DND-41 (cell line): ENCODE results near the gene GXYLT1.

ENCODE experiments used
- ATAC-seq: fragments of 200-7000 bp; cut with Tn5 transposase; 3 replicates; pipeline ENCODE4 v1.9.1; 2021; ENCODE audit warnings: low read depth; ENCODE audit not compliant: insufficient read depth
- DNase-seq: peaks from one replicate; pipeline ENCODE4 v3.0.0-alpha.2; 2020
- H2AFZ ChIP-seq: 2 replicates; pipeline ENCODE4 v1.6.0; 2012; ENCODE audit warnings: low read depth, low read length
- H3K27ac ChIP-seq: 2 replicates; pipeline ENCODE4 v1.5.1; 2012; ENCODE audit warnings: low read length, inconsistent platforms
- H3K27me3 ChIP-seq: fragments of 200-600 bp; sonication (generic); 2 replicates; pipeline ENCODE4 v1.6.0; 2012; ENCODE audit warnings: low read length, mild to moderate bottlenecking, inconsistent platforms; ENCODE audit not compliant: insufficient read depth, poor library complexity
- H3K36me3 ChIP-seq: 2 replicates; pipeline ENCODE4 v1.5.1; 2012; ENCODE audit warnings: low read length, inconsistent platforms; ENCODE audit not compliant: insufficient read depth
- H3K4me1 ChIP-seq: 2 replicates; pipeline ENCODE4 v1.5.1; 2012; ENCODE audit warnings: mild to moderate bottlenecking, low read length; ENCODE audit not compliant: insufficient read depth
- H3K4me2 ChIP-seq: 2 replicates; pipeline ENCODE4 v1.6.0; 2012; ENCODE audit warnings: mild to moderate bottlenecking, moderate library complexity, low read length, inconsistent platforms; ENCODE audit not compliant: insufficient read depth
- H3K4me3 ChIP-seq, 2 experiments: fragments of 200-600 bp in 1 of 2; shearing (Covaris generic) in 1 of 2; 2 replicates each; pipeline ENCODE4 v1.5.1; 2012 to 2016; ENCODE audit warnings: inconsistent platforms in 2 of 2, low read length in 2 of 2, mild to moderate bottlenecking in 2 of 2, low read depth in 1 of 2, moderate library complexity in 1 of 2
- H3K79me2 ChIP-seq: 2 replicates; pipeline ENCODE4 v1.6.0; 2012; ENCODE audit warnings: low read length, inconsistent platforms; ENCODE audit not compliant: insufficient read depth
- H3K9ac ChIP-seq: 2 replicates; pipeline ENCODE4 v1.6.0; 2012; ENCODE audit warnings: low read depth, mild to moderate bottlenecking, inconsistent platforms, low read length, moderate library complexity
- H3K9me3 ChIP-seq: 2 replicates; pipeline ENCODE4 v1.5.1; 2012; ENCODE audit warnings: low read length, moderate library complexity, mild to moderate bottlenecking, inconsistent platforms; ENCODE audit not compliant: insufficient read depth, severe bottlenecking
- H4K20me1 ChIP-seq: 2 replicates; pipeline ENCODE4 v1.6.0; 2012; ENCODE audit warnings: low read length; ENCODE audit not compliant: insufficient read depth
- EZH2 ChIP-seq: IDR thresholded peaks from 3 replicates; pipeline ENCODE4 v1.6.1; 2012; ENCODE audit warnings: borderline replicate concordance, low read depth, mild to moderate bottlenecking, moderate library complexity, low read length, inconsistent platforms; ENCODE audit not compliant: severe bottlenecking
- TF ChIP-seq, protein P1 (sequence below): IDR thresholded peaks from 2 replicates; pipeline ENCODE4 v1.5.1; 2012; ENCODE audit warnings: borderline replicate concordance, low read length, moderate library complexity, mild to moderate bottlenecking; ENCODE audit not compliant: poor library complexity, severe bottlenecking; ENCODE audit errors: extremely low read depth

GXYLT1 gene

DNA sequence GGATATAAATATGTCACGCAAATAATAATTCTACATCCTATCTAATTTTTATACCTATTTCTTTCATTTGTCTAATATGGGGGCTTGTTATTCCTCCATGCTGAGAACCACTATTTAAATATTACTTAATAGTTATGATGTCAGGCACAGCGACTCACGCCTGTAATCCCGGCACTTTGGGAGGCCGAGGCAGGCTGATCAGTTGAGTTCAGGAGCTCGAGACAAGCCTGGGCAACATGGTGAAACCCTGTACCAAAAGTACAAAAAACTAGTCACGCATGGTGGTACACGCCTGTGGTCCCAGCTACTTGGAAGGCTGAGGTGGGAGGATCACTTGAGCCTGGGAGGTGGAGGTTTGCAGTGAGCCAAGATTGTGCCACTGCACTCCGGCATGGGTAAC, 45.2 kb downstream of the GXYLT1 start:
- Histone ChIP-seq H3K79me2 (no peaks in the 10 kb centered on the region), H2AFZ (no peak overlapping the region), H3K4me3 (no peak overlapping the region), H4K20me1 (no peaks in the 10 kb centered on the region), H3K4me2 (no peak overlapping the region), H3K4me1 (peaks cover 28% of the 10 kb centered on the region), H3K36me3 (peaks cover 5% of the 10 kb centered on the region; the same call in 1 of the 2 replicates), H3K27ac (no peak overlapping the region), H3K9ac (no peak overlapping the region), H3K27me3 (no peaks in the 10 kb centered on the region), H3K9me3 (no peaks in the 10 kb centered on the region)
- ATAC-seq (no peak), DNase-seq (no peak)
- TF ChIP-seq, protein P1, sequence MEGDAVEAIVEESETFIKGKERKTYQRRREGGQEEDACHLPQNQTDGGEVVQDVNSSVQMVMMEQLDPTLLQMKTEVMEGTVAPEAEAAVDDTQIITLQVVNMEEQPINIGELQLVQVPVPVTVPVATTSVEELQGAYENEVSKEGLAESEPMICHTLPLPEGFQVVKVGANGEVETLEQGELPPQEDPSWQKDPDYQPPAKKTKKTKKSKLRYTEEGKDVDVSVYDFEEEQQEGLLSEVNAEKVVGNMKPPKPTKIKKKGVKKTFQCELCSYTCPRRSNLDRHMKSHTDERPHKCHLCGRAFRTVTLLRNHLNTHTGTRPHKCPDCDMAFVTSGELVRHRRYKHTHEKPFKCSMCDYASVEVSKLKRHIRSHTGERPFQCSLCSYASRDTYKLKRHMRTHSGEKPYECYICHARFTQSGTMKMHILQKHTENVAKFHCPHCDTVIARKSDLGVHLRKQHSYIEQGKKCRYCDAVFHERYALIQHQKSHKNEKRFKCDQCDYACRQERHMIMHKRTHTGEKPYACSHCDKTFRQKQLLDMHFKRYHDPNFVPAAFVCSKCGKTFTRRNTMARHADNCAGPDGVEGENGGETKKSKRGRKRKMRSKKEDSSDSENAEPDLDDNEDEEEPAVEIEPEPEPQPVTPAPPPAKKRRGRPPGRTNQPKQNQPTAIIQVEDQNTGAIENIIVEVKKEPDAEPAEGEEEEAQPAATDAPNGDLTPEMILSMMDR: no peak
- TF ChIP-seq EZH2: no peak

DNA sequence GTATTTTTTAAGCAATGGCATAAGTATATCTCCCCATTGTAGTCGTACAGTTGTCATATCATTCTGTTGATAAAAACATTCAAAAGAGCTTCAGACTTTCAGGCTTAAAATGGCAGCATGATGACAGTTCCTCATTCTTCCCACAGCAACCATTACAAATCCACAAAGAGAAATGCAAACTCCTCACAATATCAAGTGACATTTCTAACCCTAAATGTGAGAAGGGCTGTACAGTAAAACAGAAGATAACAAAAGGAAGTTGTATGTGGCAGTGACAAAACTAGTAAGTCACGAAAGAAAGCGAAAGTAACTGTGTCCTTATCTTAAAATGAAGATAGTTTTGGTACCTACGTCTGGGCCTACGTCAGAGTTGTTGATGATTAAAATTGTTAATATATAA, 46.7 kb downstream of the GXYLT1 start:
- Histone ChIP-seq H3K4me3 (peak overlapping the region; percentile 8 to 47; a peak in 3 of 4 replicates), H3K79me2 (no peaks in the 10 kb centered on the region), H3K27me3 (no peaks in the 10 kb centered on the region), H3K9ac (peak overlapping the region; percentile 37), H3K4me1 (peaks cover 28% of the 10 kb centered on the region), H3K4me2 (peak overlapping the region; percentile 61), H2AFZ (peak overlapping the region; percentile 60), H4K20me1 (no peaks in the 10 kb centered on the region), H3K27ac (peak overlapping the region; percentile 72), H3K36me3 (peaks cover 5% of the 10 kb centered on the region; the same call in 1 of the 2 replicates), H3K9me3 (no peaks in the 10 kb centered on the region)
- no peak for DNase-seq
- TF ChIP-seq, protein P1: no peak
- TF ChIP-seq EZH2: no peak
- ATAC-seq: peak; percentile 76

DNA sequence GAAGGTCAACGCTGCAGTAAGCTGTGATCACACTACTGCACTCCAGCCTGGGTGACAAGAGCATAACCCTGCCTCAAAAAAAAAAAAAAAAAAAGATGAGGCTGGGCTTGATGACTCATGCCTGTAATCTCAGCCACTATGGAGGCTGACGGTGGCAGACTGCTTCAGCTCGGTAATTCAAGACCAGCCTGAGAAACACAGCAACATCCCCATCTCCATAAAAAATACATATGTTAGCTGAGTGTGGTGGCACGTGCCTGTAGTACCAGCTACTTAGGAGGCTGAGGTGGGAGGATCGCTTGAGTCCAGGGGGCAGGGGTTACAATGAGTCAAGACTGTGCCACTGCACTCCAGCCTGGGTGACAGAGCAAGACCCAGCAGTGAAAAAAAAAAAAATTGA, 50.4 kb downstream of the GXYLT1 start:
- DNase-seq (peak; percentile 13), ATAC-seq (peak; percentile 58)
- TF ChIP-seq, protein P1: no peak
- TF ChIP-seq EZH2: no peak
- no peak overlapping the region for H3K9ac ChIP-seq
- no peak overlapping the region for H3K4me2 ChIP-seq
- no peaks in the 10 kb centered on the region for H3K9me3 ChIP-seq
- H3K4me1 ChIP-seq: peaks cover 28% of the 10 kb centered on the region
- no peaks in the 10 kb centered on the region for H3K27me3 ChIP-seq
- H4K20me1 ChIP-seq: no peaks in the 10 kb centered on the region
- H3K27ac ChIP-seq: no peak overlapping the region
- H3K4me3 ChIP-seq: no peak overlapping the region
- H3K79me2 ChIP-seq: no peaks in the 10 kb centered on the region
- no peak overlapping the region for H2AFZ ChIP-seq
- H3K36me3 ChIP-seq: peaks cover 12% of the 10 kb centered on the region; the same call in 1 of the 2 replicates

DNA sequence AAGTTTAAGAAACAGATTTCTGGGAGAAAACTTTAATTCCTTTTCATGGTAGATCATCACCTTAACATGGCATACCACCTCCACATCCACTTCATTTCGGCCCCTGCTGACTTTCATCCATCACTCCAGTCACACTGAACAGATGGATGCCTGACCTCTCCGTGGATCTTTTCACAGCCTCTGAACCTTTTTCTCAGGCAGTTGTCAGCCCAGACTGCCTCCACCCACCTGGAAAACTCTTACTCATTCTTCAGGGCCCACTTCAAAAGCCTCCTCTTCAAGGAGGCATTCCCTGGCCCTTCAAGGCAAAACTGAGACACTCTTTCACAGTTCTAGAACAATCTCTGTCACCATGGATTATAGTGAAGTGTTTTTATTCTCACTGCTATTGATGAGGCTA, 52.9 kb downstream of the GXYLT1 start:
- no peak overlapping the region for H3K27ac ChIP-seq
- no peak overlapping the region for H3K4me3 ChIP-seq
- ATAC-seq (no peak), DNase-seq (no peak)
- H3K36me3 ChIP-seq: peaks cover 12% of the 10 kb centered on the region; the same call in 1 of the 2 replicates
- no peaks in the 10 kb centered on the region for H4K20me1 ChIP-seq
- H3K9me3 ChIP-seq: no peaks in the 10 kb centered on the region
- H3K9ac ChIP-seq: no peak overlapping the region
- no peaks in the 10 kb centered on the region for H3K27me3 ChIP-seq
- peaks cover 17% of the 10 kb centered on the region for H3K4me1 ChIP-seq
- no peaks in the 10 kb centered on the region for H3K79me2 ChIP-seq
- TF ChIP-seq, protein P1: no peak
- TF ChIP-seq EZH2: no peak
- no peak overlapping the region for H3K4me2 ChIP-seq
- H2AFZ ChIP-seq: no peak overlapping the region
